Spleen (tissue), 7 donors: ENCODE measurements around the gene ADAMTSL3.

Experiments
- POLR2A ChIP-seq, 3 donors: fragments of 450-650 bp; IDR thresholded peaks; one replicate each; pipeline ENCODE4 v1.5.1; 2017; ENCODE audit warnings: antibody characterized with exemption in 3 of 3, mild to moderate bottlenecking in 1 of 3
- TF ChIP-seq, protein P1 (sequence below), 11 experiments: fragments of 200-600 bp in 7 of 11; fragments of 450-650 bp in 4 of 11; sonication (generic) in 4 of 11; IDR thresholded peaks in 8 of 11; conservative IDR thresholded peaks in 3 of 11; 1 replicate in 7 of 11; 2 replicates in 4 of 11; pipeline versions ENCODE4 v1.4.0 to v1.8.0; 2016 to 2021; ENCODE audit warnings: antibody characterized with exemption in 11 of 11, inconsistent platforms in 4 of 11, mild to moderate bottlenecking in 1 of 11
- donor health status: DM: no; HTN: no; CAD: no; lungs with moderate emphysema.
- donor health status: DM: no; HTN: no; CAD: no.
- donor health status: DM: no; HTN: no; CAD: no.

DNA sequence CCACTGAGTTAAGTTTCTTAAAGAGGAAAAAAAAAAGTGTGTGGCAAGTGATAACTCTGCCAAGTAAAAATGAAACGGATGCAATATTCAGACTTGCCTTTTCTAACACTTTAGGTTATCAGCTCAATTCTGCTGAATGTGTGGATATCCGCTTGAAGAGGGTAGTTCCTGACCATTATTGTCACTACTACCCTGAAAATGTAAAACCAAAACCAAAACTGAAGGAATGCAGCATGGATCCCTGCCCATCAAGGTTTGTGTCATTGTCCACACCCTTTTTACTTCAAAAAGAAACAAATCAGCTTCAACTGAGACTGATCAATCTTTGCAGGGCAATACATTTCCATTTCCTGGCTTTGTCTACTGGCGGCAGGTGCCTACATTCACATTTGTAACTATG is 236.1 kb downstream of the ADAMTSL3 start:
- TF ChIP-seq POLR2A (IDR thresholded peaks at IDR 0.05), result no peak
- TF ChIP-seq, protein P1, sequence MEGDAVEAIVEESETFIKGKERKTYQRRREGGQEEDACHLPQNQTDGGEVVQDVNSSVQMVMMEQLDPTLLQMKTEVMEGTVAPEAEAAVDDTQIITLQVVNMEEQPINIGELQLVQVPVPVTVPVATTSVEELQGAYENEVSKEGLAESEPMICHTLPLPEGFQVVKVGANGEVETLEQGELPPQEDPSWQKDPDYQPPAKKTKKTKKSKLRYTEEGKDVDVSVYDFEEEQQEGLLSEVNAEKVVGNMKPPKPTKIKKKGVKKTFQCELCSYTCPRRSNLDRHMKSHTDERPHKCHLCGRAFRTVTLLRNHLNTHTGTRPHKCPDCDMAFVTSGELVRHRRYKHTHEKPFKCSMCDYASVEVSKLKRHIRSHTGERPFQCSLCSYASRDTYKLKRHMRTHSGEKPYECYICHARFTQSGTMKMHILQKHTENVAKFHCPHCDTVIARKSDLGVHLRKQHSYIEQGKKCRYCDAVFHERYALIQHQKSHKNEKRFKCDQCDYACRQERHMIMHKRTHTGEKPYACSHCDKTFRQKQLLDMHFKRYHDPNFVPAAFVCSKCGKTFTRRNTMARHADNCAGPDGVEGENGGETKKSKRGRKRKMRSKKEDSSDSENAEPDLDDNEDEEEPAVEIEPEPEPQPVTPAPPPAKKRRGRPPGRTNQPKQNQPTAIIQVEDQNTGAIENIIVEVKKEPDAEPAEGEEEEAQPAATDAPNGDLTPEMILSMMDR (IDR thresholded peaks at IDR 0.05 in 8 of 11, conservative IDR thresholded peaks at IDR 0.05 in 3 of 11), result no peak
